Stimulated activated CD4-positive, alpha-beta T cell treated with anti-CD3 and anti-CD28 coated beads, Interleukin-2, amount 100 ng/mL, for 4 hours (primary cell): ENCODE measurements around the gene IFTAP.
"Not testable (repeated sequence)": the region's sequence is repeated elsewhere in the genome, so short reads cannot be mapped to it uniquely, and the experiment has no call there.

Source experiments
- DNase-seq: peaks from one replicate; pipeline ENCODE4 v3.0.0-alpha.2; 2020; ENCODE audit warnings: low read depth

IFTAP gene

GRCh38 chr11:36638556-36638955, 44.3 kb downstream of the IFTAP start:
- no peak for DNase-seq

- DNase-seq = no peak
Observed at GRCh38 chr11:36657610-36658267, 63.4 kb downstream of the IFTAP start.

- DNase-seq = not testable (repeated sequence)
Observed at GRCh38 chr11:36661359-36661758, 67.1 kb downstream of the IFTAP start.

- DNase-seq = no peak
Observed at GRCh38 chr11:36672815-36673450, 78.6 kb downstream of the IFTAP start.

- DNase-seq = not testable (repeated sequence)
Observed at GRCh38 chr11:36679547-36679946, 85.2 kb downstream of the IFTAP start.

- no peak for DNase-seq
Observed at GRCh38 chr11:36683818-36684217, 89.5 kb downstream of the IFTAP start.

GRCh38 chr11:36684840-36685801, 90.8 kb downstream of the IFTAP start:
- peak; percentile 18 for DNase-seq

- no peak for DNase-seq
Observed at GRCh38 chr11:36688132-36688531, 93.8 kb downstream of the IFTAP start.

- DNase-seq = no peak
Observed at GRCh38 chr11:36688571-36689291, 94.4 kb downstream of the IFTAP start.

- DNase-seq = no peak
Observed at GRCh38 chr11:36689442-36689841, 95.1 kb downstream of the IFTAP start.

- DNase-seq = no peak
Observed at GRCh38 chr11:36692704-36693103, 98.4 kb downstream of the IFTAP start.

- DNase-seq = no peak
Observed at GRCh38 chr11:36693139-36693843, 99.0 kb downstream of the IFTAP start.

GRCh38 chr11:36695111-36695510, 100.8 kb downstream of the IFTAP start:
- DNase-seq = no peak

- no peak for DNase-seq
Observed at GRCh38 chr11:36695571-36695970, 101.3 kb downstream of the IFTAP start.

GRCh38 chr11:36696550-36696949, 102.2 kb downstream of the IFTAP start:
- DNase-seq = no peak

GRCh38 chr11:36699271-36699670, 105.0 kb downstream of the IFTAP start:
- no peak for DNase-seq

GRCh38 chr11:36700246-36700645, 105.9 kb downstream of the IFTAP start:
- no peak for DNase-seq

GRCh38 chr11:36702330-36703054, 108.2 kb downstream of the IFTAP start:
- no peak for DNase-seq

- no peak for DNase-seq
Observed at GRCh38 chr11:36703055-36703404, 108.7 kb downstream of the IFTAP start.
